ENCODE data around the gene ANKS3. TPM values are rescaled to one million over a fixed set of nuclear protein-coding genes. Genes with fewer than 3 reads are reported as not detected.

ANKS3 gene
- total RNA-seq, 2 experiments from 2014 or later, result 12.1 to 16.1 TPM

DNA sequence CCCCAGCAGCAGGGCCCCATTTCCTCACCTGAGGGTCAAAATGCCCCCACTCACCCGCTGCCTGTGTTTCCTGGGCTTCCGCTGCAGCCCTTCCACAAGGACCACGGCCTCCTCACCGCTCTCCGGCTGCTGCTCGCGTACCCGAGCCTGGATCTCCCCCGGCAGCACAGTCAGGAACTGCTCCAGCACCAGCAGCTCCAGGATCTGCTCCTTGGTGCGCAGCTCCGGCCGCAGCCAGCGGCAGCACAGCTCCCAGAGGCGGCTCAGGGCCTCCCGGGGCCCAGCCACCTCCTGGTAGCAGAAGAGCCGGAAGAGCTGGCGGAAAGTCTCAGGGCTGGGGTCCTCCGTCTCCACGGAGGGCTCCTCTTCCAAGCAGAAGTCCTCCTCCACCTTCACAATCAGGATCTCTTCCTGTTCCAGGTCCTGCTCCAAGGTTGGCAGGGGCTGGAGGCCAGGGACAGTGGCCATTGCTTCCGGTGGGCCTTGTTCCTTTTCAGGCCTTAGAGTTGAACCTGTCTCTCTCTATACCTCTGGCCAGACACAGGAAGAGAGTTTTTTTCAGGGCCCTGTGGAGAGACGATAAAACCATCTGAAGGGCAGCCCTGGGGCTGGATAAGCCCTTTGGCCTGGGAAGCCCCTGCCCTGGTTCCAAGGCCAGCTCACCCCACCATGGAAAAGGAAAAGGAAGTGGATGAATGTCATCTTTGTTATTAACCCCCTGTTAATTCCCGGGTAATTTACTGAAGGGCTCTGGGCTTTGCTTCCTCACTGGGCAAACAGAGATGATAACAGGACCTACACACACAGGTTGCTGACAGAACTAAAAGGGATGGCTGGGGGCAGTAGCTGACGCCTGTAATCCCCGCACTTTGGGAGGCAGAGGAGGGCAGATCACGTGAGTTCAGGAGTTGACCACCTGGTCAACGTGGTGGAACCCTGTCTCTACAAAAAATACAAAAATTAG, 31.7 kb upstream of the ANKS3 start:
- DNase-seq, result no peak
- Mint-ChIP-seq H3K27ac (peak overlapping the region; percentile 86), H3K4me1 (peaks cover 19% of the 10 kb centered on the region)

DNA sequence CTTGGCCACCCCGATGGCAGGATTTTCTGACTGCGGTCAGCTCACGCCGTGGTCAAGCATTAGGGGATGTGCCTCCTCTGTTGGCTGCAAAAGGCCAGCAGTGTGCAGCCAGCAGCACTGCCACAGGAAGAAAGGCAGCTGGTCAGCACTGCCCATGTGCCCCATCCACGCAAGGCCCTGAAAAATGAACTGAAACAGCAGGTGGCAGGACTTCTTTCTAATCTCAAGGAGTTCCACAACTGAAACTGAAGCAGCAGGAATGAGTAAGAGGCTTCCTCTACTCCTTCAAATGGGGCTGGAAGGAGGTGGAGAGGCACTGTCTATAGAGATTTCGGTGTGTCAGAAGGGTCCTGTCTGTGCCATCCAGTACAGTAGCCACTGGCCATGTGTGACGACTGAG, 29.7 kb upstream of the ANKS3 start:
- Mint-ChIP-seq H3K4me1 (peaks cover 18% of the 10 kb centered on the region), H3K36me3 (peaks cover 7% of the 10 kb centered on the region), H3K4me3 (no peak overlapping the region), H3K9me3 (no peaks in the 10 kb centered on the region), H3K27ac (no peak overlapping the region), H3K27me3 (no peaks in the 10 kb centered on the region)
- DNase-seq, result no peak

More for the DNA sequence above, 31.7 kb upstream of the ANKS3 start:
- Mint-ChIP-seq H3K36me3 (no peaks in the 10 kb centered on the region), H3K9me3 (no peaks in the 10 kb centered on the region), H3K27me3 (no peaks in the 10 kb centered on the region), H3K4me3 (peak overlapping the region; percentile 85)

DNA sequence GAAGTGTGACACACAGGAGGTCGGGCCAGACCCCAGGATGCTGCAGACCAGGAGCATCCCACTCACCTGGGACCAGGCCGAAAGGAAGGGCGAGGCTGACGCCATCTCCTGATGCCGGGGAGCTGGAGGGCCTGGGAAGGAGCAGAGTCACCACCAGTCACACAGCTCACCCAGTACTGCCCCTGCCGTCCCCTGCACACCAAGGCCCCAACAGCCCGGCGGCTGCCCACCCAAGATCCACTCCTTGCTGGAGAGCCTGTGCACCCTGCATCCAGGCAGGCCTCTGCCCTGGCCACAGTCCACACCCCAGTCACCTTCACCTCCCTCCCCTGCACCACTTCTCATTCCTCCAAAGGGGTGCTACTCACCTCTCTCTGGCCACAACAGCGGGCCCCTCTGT, 28.1 kb upstream of the ANKS3 start:
- Mint-ChIP-seq H3K36me3 (peaks cover 7% of the 10 kb centered on the region), H3K4me1 (peaks cover 8% of the 10 kb centered on the region), H3K9me3 (no peaks in the 10 kb centered on the region), H3K27me3 (no peaks in the 10 kb centered on the region), H3K27ac (no peak overlapping the region), H3K4me3 (no peak overlapping the region)
- DNase-seq, result no peak

DNA sequence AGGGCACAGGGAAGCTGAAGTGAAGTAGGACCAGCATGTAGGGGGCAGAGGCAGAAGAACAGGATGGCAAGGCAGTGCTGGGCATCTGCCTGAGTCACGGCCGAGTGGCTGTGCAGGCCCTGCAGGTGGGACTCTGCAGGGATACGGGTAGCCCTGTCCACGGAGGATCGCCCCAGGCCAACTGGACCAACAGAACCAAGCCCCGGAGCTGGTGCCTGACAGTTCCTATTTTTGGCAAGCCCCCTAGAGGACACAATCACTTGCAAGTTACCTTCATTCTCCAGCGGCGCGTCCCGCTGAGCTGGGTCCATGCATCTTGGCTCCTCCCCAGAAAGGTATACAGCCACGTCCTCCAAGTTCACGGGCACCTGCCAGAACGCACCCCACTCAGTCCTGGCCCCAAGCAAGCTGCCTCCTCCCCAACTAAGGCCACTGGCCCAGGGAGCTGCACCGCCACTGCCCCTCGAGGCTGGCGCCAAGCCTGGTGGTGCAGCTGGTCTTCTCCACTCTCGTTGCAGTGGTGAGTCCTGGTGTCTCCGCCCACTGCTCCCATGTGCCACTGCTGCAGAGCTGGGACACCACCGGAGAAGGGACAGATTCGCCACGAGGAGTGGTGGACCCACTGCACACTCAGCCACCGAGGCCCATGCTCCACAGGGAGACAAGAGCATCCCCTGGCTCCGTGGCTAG, 26.3 kb upstream of the ANKS3 start:
- no peaks in the 10 kb centered on the region for H3K9me3 Mint-ChIP-seq
- H3K27ac Mint-ChIP-seq, result no peak overlapping the region
- no peaks in the 10 kb centered on the region for H3K4me1 Mint-ChIP-seq
- no peak overlapping the region for H3K4me3 Mint-ChIP-seq
- no peak for DNase-seq
- H3K36me3 Mint-ChIP-seq, result peaks cover 14% of the 10 kb centered on the region
- no peaks in the 10 kb centered on the region for H3K27me3 Mint-ChIP-seq

DNA sequence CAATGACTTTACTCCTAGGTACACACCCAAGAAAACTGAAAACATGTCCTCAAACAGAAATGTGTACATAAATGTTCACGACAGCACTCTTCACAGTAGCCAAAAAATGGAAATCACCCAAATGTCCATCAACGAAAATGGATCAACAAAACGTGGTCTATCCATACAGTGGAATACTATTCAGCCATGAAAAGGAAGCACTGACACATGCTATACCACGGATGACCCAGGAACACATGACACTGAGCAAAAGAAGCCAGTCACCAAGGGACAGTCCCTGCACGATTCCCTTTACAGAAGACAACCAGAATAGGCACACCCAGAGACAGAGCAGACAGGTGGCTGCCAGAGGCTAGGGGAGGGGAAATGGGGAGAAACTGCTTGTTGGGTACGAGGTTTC, 21.6 kb upstream of the ANKS3 start:
- no peak for DNase-seq
- Mint-ChIP-seq H3K4me1 (no peaks in the 10 kb centered on the region), H3K4me3 (no peak overlapping the region), H3K9me3 (no peaks in the 10 kb centered on the region), H3K27ac (no peak overlapping the region), H3K36me3 (peaks cover 20% of the 10 kb centered on the region), H3K27me3 (no peaks in the 10 kb centered on the region)

DNA sequence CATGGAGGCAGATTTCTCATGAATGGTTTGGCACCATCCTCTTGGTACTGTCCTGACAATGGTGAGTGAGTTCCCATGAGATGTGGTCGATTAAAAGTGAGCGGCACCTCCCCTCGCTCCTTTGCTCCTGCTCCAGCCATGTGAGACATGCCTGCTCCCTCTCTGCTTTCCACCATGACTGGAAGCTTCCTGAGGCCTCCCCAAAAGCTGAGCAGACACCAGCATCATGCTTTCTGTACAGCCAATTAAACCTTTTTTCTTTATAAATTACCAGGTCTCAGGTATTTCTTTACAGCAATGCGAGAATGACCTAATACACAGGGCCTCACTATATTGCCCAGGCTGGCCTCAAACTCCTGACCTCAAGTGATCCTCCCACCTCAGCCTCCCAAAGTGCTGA, 20.8 kb upstream of the ANKS3 start:
- no peak for DNase-seq
- no peaks in the 10 kb centered on the region for H3K4me1 Mint-ChIP-seq
- H3K27ac Mint-ChIP-seq, result no peak overlapping the region
- H3K4me3 Mint-ChIP-seq, result no peak overlapping the region
- no peaks in the 10 kb centered on the region for H3K9me3 Mint-ChIP-seq
- H3K27me3 Mint-ChIP-seq, result no peaks in the 10 kb centered on the region
- H3K36me3 Mint-ChIP-seq, result peaks cover 18% of the 10 kb centered on the region

DNA sequence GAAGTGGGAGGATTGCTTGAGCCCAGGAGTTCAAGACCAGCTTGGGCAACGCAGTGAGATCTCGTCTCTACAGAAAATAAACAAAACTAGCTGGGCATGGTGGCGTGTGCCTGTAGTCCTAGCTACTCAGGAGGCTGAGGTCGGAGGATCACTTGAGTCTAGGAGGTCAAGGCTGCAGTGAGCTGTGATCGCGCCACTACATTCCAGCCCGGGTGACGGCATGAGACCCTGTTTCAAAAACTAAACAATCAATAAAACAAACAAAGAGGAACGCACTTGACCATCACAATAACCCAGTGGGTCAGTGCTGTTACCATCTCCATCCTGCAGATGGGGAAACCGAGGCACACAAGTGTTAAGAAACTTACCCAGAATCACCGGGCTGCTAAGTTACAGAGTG, 19.2 kb upstream of the ANKS3 start:
- H3K4me3 Mint-ChIP-seq, result no peak overlapping the region
- no peaks in the 10 kb centered on the region for H3K9me3 Mint-ChIP-seq
- no peaks in the 10 kb centered on the region for H3K27me3 Mint-ChIP-seq
- H3K4me1 Mint-ChIP-seq, result peaks cover 6% of the 10 kb centered on the region
- H3K36me3 Mint-ChIP-seq, result peaks cover 15% of the 10 kb centered on the region
- DNase-seq, result no peak
- no peak overlapping the region for H3K27ac Mint-ChIP-seq

DNA sequence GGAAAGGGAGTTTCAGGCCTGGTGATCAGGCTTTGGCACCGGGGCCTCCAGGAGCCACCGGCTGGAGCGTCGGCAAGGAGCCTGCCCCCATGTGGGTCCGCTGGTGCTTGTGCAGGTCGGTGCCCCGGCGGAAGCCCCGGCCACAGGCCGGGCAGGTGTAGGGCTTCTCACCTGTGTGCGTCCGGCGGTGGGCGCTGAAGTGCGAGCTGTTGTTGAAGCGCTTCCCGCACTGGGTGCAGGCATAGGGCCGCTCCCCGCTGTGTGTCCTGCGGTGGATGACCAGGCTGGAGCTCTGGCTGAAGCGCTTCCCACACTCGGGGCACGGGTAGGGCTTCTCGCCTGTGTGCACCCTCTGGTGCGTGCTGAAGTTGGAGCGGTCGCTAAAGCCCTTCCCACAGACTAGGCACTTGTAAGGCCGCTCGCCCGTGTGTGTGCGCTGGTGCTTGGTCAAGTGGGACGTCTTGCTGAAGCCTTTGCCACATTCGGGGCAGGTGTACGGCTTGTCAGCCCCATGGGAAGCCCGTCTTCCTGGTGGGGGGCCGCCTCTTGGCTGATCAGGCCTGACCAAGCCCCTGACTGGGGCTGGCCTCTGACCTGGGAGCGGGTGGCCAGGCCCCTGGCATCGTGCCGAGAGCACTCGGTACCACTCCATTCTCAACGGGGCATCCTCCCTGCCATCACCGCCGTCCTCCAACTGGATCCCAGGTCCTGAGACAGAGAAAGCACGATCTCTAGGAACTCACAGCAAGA, 18.5 kb upstream of the ANKS3 start:
- Mint-ChIP-seq H3K4me3 (no peak overlapping the region), H3K4me1 (peaks cover 13% of the 10 kb centered on the region), H3K9me3 (no peaks in the 10 kb centered on the region), H3K36me3 (peaks cover 15% of the 10 kb centered on the region), H3K27ac (no peak overlapping the region), H3K27me3 (no peaks in the 10 kb centered on the region)
- DNase-seq, result no peak

DNA sequence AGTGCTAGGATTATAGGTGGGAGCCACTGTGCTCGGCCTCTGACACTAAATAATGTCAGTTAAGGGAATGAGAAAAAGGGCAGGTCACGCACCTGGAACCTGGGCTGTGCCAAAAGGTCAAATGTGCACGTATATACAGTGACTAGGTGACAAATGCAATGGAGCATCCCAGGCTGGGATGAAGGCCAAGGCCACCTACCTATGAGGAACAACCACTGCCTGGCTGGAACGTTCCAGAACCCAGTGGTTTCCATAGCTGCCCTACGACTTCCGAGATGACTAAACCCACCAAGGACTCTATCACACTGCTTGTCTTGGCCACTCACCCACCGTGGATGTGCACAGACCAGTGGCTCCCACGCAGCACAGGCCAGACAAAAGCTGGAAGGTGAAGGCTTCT, 16.8 kb upstream of the ANKS3 start:
- H3K9me3 Mint-ChIP-seq, result no peaks in the 10 kb centered on the region
- no peak for DNase-seq
- H3K27ac Mint-ChIP-seq, result no peak overlapping the region
- peaks cover 27% of the 10 kb centered on the region for H3K4me1 Mint-ChIP-seq
- H3K4me3 Mint-ChIP-seq, result no peak overlapping the region
- no peaks in the 10 kb centered on the region for H3K27me3 Mint-ChIP-seq
- H3K36me3 Mint-ChIP-seq, result peaks cover 14% of the 10 kb centered on the region

DNA sequence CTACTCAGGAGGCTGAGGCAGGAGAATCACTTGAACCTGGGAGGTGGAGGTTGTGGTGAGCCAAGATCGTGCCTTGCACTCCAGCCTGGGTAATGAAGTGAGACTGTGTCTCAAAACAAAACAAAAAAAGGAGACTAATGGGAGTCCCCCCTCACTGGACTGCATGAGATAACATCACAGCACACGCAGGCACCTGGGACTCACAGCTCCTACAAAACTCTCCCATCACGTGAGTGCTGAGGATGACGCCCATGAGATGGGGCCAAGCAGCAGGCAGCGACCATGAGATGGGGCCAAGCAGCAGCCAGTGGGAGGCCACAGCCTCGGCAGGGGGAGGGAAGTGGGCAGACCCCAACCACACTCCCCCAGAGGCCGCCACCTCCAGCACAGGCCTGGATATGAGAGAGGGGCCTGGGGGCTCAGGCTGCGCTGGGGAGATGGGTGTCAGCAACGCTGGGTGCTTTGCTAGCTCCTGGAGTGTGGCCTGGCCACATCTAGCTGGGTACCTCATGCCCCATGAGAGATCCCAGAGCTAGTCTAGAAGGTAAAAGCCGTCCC, 15.7 kb upstream of the ANKS3 start:
- Mint-ChIP-seq H3K9me3 (no peaks in the 10 kb centered on the region), H3K27ac (no peak overlapping the region), H3K27me3 (no peaks in the 10 kb centered on the region), H3K36me3 (peaks cover 4% of the 10 kb centered on the region), H3K4me1 (peaks cover 27% of the 10 kb centered on the region), H3K4me3 (no peak overlapping the region)
- no peak for DNase-seq

DNA sequence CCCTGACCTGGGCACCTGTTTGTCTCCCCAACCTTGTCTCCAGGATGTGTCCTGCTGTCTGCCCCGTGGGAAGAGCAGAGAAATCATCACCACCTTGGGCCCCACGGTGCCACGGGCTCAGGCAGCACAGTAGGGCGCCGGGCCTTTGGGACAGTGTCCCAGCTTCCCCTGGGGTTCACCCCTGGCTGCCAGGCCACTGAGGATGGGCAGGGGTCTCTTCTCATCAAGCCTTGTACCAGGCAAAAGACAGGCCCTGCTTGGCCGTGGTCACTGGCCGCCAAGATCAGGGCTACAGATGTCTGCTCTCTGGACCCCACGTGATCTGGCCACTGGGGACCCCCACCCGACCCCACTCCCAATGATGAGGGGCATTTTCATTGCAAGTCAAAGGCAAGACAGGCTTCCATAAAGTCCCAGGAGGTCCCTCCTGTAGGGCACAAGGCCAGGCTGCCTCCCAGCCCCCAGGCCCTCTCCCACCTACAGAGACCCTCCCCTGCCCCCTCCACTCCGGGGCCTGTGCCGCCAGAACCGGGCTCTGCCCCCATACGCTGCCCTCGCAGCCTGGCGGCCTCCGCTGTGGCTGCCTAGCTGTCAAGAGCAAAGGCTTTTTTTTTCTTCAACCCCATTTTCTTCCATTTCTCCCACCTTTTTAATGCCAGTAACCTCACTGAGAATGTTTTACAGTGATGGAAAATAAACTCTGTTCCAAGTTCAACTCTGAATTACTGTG, 14.8 kb upstream of the ANKS3 start:
- H3K9me3 Mint-ChIP-seq, result no peaks in the 10 kb centered on the region
- no peaks in the 10 kb centered on the region for H3K27me3 Mint-ChIP-seq
- peak overlapping the region; percentile 88 for H3K27ac Mint-ChIP-seq
- peaks cover 2% of the 10 kb centered on the region for H3K36me3 Mint-ChIP-seq
- DNase-seq, result no peak
- peaks cover 27% of the 10 kb centered on the region for H3K4me1 Mint-ChIP-seq
- no peak overlapping the region for H3K4me3 Mint-ChIP-seq

DNA sequence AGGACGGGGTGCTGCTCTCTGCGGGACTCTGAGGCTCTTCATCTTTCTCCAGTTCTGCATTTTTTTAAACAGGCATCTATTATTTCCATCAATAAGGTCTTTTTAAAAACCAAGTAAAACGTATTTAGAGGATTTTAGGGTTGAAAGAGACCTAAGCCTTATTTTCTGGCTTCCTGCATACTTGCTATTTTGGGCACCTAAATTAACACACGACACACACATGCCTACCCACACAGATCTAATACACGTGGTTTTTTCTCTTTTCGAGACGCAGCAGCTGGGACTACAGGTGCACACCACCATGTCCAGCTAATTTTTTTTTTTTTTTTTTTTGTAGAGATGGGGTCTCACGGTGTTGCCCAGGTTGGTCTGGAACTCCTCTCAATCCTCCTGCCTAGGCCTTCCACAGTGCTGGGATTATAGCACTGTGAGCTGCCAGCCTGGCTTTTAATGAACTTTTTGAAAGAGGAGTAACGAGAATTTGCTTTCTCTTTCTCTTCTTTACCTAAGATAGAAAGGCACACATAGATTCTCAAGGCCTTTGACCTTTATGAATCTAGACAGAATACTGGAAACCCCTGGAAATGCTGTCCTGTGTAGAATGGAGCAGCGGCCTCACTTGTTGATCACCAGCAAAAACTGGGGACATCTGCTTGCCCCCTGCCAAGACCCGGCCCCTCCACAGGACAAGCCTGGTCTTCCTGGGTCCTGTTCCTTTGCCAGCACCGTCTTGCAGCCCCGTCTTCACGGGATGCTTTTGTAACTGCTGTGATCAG, 14.0 kb upstream of the ANKS3 start:
- Mint-ChIP-seq H3K36me3 (peaks cover 2% of the 10 kb centered on the region), H3K9me3 (no peaks in the 10 kb centered on the region), H3K27ac (peak overlapping the region; percentile 88), H3K4me3 (peak overlapping the region; percentile 35), H3K4me1 (peaks cover 33% of the 10 kb centered on the region), H3K27me3 (no peaks in the 10 kb centered on the region)
- no peak for DNase-seq

DNA sequence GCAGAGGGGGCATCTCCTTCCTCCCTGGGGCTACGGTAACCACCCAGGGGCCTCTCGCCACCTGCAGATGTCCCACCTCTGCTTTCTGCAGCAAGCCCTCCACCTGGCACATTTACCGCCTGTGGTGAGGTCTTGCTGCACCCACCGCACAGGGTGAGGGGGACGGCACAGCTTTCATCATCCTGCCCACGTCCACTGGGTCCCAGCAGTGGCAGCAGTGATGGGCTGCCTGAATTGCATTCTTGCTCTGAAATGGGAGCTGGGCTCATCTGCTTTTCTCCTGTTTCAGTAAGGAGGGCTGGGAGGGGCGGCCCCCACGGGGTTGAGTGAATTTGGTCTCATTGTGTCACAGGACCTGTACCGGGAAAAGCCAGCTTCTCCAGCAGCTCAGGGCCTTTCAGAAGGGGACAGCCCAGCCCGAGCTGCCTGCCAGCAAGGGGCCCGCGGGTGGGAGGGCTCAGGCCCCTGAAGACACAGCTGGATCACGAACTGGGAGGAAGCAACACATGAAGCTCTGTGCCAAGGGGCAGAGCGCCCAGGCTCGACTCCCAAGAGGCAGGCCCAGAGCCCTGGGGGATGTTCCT, 13.0 kb upstream of the ANKS3 start:
- no peaks in the 10 kb centered on the region for H3K9me3 Mint-ChIP-seq
- H3K27me3 Mint-ChIP-seq, result no peaks in the 10 kb centered on the region
- peaks cover 39% of the 10 kb centered on the region for H3K4me1 Mint-ChIP-seq
- DNase-seq, result peak; percentile 18
- peak overlapping the region; percentile 88 for H3K27ac Mint-ChIP-seq
- peaks cover 2% of the 10 kb centered on the region for H3K36me3 Mint-ChIP-seq
- H3K4me3 Mint-ChIP-seq, result no peak overlapping the region
